HepG2 (cell line): ENCODE results near the gene TRIP4. TPM values are rescaled to one million over a fixed set of nuclear protein-coding genes. Genes with fewer than 3 reads are reported as not detected.

ENCODE experiments used
- DMAP1 ChIP-seq: IDR thresholded peaks from 2 replicates; pipeline ENCODE4 v1.6.1; 2016
- E2F1 ChIP-seq: sonication (generic); formaldehyde crosslinking; IDR thresholded peaks from 2 replicates; pipeline ENCODE4 v1.5.0; 2020; ENCODE audit warnings: missing genetic modification reagents
- FOXC1 ChIP-seq: sonication (generic); formaldehyde crosslinking; IDR thresholded peaks from 2 replicates; pipeline ENCODE4 v1.8.0; 2022; ENCODE audit warnings: mild to moderate bottlenecking, missing genetic modification reagents, borderline replicate concordance
- JARID2 ChIP-seq: sonication (generic); formaldehyde crosslinking; IDR thresholded peaks from 2 replicates; pipeline ENCODE4 v1.8.1; 2023; ENCODE audit warnings: missing genetic modification reagents, inconsistent platforms; ENCODE audit not compliant: insufficient replicate concordance
- NPAS2 ChIP-seq: sonication (generic); formaldehyde crosslinking; IDR thresholded peaks from 2 replicates; pipeline ENCODE4 v1.8.0; 2022; ENCODE audit warnings: mild to moderate bottlenecking, missing genetic modification reagents, borderline replicate concordance
- SAFB2 ChIP-seq: sonication (generic); formaldehyde crosslinking; IDR thresholded peaks from 2 replicates; pipeline ENCODE4 v1.5.1; 2020; ENCODE audit warnings: missing genetic modification reagents, low read depth, mild to moderate bottlenecking, borderline replicate concordance
- TCF7L2 ChIP-seq: IDR thresholded peaks from 2 replicates; pipeline ENCODE4 v1.6.1; 2011; ENCODE audit warnings: mild to moderate bottlenecking, low read depth, low read length, moderate library complexity
- ZBTB44 ChIP-seq: sonication (generic); formaldehyde crosslinking; IDR thresholded peaks from 2 replicates; pipeline ENCODE4 v1.4.0; 2020; ENCODE audit warnings: missing genetic modification reagents
- ZFP37 ChIP-seq: sonication (generic); formaldehyde crosslinking; IDR thresholded peaks from 2 replicates; pipeline ENCODE4 v1.4.0; 2020; ENCODE audit warnings: missing genetic modification reagents, borderline replicate concordance
- ZNF18 ChIP-seq: sonication (generic); formaldehyde crosslinking; IDR thresholded peaks from 2 replicates; pipeline ENCODE4 v1.8.0; 2022; ENCODE audit warnings: mild to moderate bottlenecking, missing genetic modification reagents; ENCODE audit not compliant: insufficient replicate concordance
- ZNF263 ChIP-seq: sonication (generic); formaldehyde crosslinking; IDR thresholded peaks from 2 replicates; pipeline ENCODE4 v1.4.0; 2020; ENCODE audit warnings: missing genetic modification reagents
- ZNF501 ChIP-seq: sonication (generic); formaldehyde crosslinking; IDR thresholded peaks from 2 replicates; pipeline ENCODE4 v1.5.1; 2020; ENCODE audit warnings: mild to moderate bottlenecking, moderate library complexity, missing genetic modification reagents
- polyA plus RNA-seq, 8 experiments: library from polyadenylated mRNA; depleted of rRNA in 3 of 8; stranded (reverse) in 7 of 8; unstranded in 1 of 8; fragments of >200 nt; fragmentation: Illumina TruSeq in 4 of 8; extraction: Trizol in 4 of 8; gene quantifications; 2 replicates each; pipeline versions ENCODE4 v1.2.1 to v1.2.3, GENCODE V29; 2011 to 2016; ENCODE audit warnings: low read depth in 4 of 8, missing spikeins in 1 of 8, mixed read lengths in 1 of 8; ENCODE audit not compliant: insufficient read depth in 1 of 8
- total RNA-seq, 5 experiments: library from RNA; depleted of rRNA; stranded (reverse); fragments of >200 nt; fragmentation: Illumina TruSeq; extraction: Trizol; gene quantifications; 2 replicates each; pipeline ENCODE4 v1.2.3, GENCODE V29; 2016; ENCODE audit warnings: low read depth in 1 of 5
- TF ChIP-seq, protein P1 (sequence below): sonication (generic); formaldehyde crosslinking; IDR thresholded peaks from 2 replicates; pipeline ENCODE4 v1.4.0; 2020; ENCODE audit warnings: mild to moderate bottlenecking, missing genetic modification reagents
- TF ChIP-seq, protein P2 (sequence below): sonication (generic); formaldehyde crosslinking; IDR thresholded peaks from 2 replicates; pipeline ENCODE4 v1.5.0; 2020; ENCODE audit warnings: mild to moderate bottlenecking, missing genetic modification reagents
- TF ChIP-seq, protein P3 (sequence below): sonication (generic); formaldehyde crosslinking; IDR thresholded peaks from 2 replicates; pipeline ENCODE4 v1.4.0; 2020; ENCODE audit warnings: missing genetic modification reagents

TRIP4 gene
- total and polyA plus RNA-seq, 2 of the 13 experiments (the other 11 are each of a cell fraction or from before 2014, with no cell fraction given): 7.1 to 11.8 TPM

DNA sequence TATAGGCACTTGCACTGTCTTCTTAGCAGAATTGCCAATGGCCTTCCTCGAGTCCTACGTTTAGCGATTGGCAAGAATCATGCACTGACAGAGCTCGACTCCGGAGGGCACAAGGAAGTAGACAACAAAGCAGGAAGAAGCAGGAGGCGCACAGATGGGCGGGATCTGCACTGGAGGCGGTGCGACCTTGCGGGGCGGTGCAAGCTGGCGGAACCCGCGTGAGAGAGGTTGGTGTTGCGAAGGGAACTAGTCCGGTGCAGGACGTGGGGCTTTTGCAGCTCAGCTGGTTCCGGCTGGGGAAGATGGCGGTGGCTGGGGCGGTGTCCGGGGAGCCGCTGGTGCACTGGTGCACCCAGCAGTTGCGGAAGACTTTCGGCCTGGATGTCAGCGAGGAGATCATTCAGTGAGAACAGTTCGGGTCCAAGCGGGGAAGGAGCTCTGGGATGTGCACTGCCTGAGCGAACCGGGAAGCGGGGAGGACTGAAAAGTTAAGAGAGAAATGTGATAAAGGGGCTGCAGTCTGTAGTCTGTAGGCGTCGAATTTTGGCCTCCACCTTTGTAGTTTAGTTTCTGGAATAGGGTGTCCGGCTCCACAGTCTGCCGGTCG, at the start of gene TRIP4 (continued):
- TF ChIP-seq, protein P1, sequence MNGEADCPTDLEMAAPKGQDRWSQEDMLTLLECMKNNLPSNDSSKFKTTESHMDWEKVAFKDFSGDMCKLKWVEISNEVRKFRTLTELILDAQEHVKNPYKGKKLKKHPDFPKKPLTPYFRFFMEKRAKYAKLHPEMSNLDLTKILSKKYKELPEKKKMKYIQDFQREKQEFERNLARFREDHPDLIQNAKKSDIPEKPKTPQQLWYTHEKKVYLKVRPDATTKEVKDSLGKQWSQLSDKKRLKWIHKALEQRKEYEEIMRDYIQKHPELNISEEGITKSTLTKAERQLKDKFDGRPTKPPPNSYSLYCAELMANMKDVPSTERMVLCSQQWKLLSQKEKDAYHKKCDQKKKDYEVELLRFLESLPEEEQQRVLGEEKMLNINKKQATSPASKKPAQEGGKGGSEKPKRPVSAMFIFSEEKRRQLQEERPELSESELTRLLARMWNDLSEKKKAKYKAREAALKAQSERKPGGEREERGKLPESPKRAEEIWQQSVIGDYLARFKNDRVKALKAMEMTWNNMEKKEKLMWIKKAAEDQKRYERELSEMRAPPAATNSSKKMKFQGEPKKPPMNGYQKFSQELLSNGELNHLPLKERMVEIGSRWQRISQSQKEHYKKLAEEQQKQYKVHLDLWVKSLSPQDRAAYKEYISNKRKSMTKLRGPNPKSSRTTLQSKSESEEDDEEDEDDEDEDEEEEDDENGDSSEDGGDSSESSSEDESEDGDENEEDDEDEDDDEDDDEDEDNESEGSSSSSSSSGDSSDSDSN: peak; percentile 95
- TF ChIP-seq DMAP1 (CRISPR knock-in tag) (peak; percentile 96), TCF7L2 (no peak), ZFP37 (CRISPR knock-in tag) (peak; percentile 94; the same call in 1 of the 2 replicates), ZNF263 (CRISPR knock-in tag) (peak; percentile 80; the same call in 1 of the 2 replicates), JARID2 (CRISPR knock-in tag) (peak; percentile 93), SAFB2 (CRISPR knock-in tag) (no peak; the same call in 1 of the 2 replicates), ZBTB44 (CRISPR knock-in tag) (peak; percentile 83), NPAS2 (CRISPR knock-in tag) (no peak), ZNF18 (CRISPR knock-in tag) (peak; percentile 89), FOXC1 (CRISPR knock-in tag) (peak; percentile 91), ZNF501 (CRISPR knock-in tag) (peak; percentile 95), E2F1 (CRISPR knock-in tag) (peak; percentile 78)
- TF ChIP-seq, protein P2, sequence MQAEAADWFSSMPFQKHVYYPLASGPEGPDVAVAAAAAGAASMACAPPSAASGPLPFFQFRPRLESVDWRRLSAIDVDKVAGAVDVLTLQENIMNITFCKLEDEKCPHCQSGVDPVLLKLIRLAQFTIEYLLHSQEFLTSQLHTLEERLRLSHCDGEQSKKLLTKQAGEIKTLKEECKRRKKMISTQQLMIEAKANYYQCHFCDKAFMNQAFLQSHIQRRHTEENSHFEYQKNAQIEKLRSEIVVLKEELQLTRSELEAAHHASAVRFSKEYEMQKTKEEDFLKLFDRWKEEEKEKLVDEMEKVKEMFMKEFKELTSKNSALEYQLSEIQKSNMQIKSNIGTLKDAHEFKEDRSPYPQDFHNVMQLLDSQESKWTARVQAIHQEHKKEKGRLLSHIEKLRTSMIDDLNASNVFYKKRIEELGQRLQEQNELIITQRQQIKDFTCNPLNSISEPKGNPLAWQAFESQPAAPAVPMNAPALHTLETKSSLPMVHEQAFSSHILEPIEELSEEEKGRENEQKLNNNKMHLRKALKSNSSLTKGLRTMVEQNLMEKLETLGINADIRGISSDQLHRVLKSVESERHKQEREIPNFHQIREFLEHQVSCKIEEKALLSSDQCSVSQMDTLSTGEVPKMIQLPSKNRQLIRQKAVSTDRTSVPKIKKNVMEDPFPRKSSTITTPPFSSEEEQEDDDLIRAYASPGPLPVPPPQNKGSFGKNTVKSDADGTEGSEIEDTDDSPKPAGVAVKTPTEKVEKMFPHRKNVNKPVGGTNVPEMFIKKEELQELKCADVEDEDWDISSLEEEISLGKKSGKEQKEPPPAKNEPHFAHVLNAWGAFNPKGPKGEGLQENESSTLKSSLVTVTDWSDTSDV: peak; percentile 82; the same call in 1 of the 2 replicates
- TF ChIP-seq, protein P3, sequence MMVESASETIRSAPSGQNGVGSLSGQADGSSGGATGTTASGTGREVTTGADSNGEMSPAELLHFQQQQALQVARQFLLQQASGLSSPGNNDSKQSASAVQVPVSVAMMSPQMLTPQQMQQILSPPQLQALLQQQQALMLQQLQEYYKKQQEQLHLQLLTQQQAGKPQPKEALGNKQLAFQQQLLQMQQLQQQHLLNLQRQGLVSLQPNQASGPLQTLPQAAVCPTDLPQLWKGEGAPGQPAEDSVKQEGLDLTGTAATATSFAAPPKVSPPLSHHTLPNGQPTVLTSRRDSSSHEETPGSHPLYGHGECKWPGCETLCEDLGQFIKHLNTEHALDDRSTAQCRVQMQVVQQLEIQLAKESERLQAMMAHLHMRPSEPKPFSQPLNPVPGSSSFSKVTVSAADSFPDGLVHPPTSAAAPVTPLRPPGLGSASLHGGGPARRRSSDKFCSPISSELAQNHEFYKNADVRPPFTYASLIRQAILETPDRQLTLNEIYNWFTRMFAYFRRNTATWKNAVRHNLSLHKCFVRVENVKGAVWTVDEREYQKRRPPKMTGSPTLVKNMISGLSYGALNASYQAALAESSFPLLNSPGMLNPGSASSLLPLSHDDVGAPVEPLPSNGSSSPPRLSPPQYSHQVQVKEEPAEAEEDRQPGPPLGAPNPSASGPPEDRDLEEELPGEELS: peak; percentile 90
